ENCODE measurements around the gene HOOK2.

HOOK2 gene

GRCh38 chr19:12756150-12756883 is 19.0 kb downstream of the HOOK2 start:
- DNase-seq (ENCODE audit: extremely low read depth, insufficient read length): no peak
- TF ChIP-seq CTCF (IDR thresholded peaks at IDR 0.05; ENCODE audit: insufficient read depth, low read length, poor library complexity, severe bottlenecking): no peak
- no peaks in the 10 kb centered on the region; the same call in 1 of the 2 replicates for H3K27me3 ChIP-seq (replicated peaks; ENCODE audit: control insufficient read depth, insufficient read depth, low read length)
- H3K4me3 ChIP-seq (replicated peaks; ENCODE audit: low read depth, low read length): no peak overlapping the region
- H3K36me3 ChIP-seq (ENCODE audit: control insufficient read depth, insufficient read depth, low read length): no peaks in the 10 kb centered on the region

GRCh38 chr19:12754465-12755196 is 20.7 kb downstream of the HOOK2 start:
- no peaks in the 10 kb centered on the region for H3K36me3 ChIP-seq (ENCODE audit: control insufficient read depth, insufficient read depth, low read length)
- TF ChIP-seq CTCF (IDR thresholded peaks at IDR 0.05; ENCODE audit: insufficient read depth, low read length, poor library complexity, severe bottlenecking): no peak
- DNase-seq (ENCODE audit: extremely low read depth, insufficient read length): no peak
- no peaks in the 10 kb centered on the region; the same call in 1 of the 2 replicates for H3K27me3 ChIP-seq (replicated peaks; ENCODE audit: control insufficient read depth, insufficient read depth, low read length)
- no peak overlapping the region for H3K4me3 ChIP-seq (replicated peaks; ENCODE audit: low read depth, low read length)

GRCh38 chr19:12752056-12752781 is 23.1 kb downstream of the HOOK2 start:
- Histone ChIP-seq H3K4me3 (replicated peaks; ENCODE audit: low read depth, low read length) (no peak overlapping the region), H3K36me3 (ENCODE audit: control insufficient read depth, insufficient read depth, low read length) (peaks cover 7% of the 10 kb centered on the region), H3K27me3 (replicated peaks; ENCODE audit: control insufficient read depth, insufficient read depth, low read length) (no peaks in the 10 kb centered on the region; the same call in 1 of the 2 replicates)
- no peak for TF ChIP-seq CTCF (IDR thresholded peaks at IDR 0.05; ENCODE audit: insufficient read depth, low read length, poor library complexity, severe bottlenecking)
- no peak for DNase-seq (ENCODE audit: extremely low read depth, insufficient read length)

- TF ChIP-seq CTCF (IDR thresholded peaks at IDR 0.05; ENCODE audit: insufficient read depth, low read length, poor library complexity, severe bottlenecking): no peak
- Histone ChIP-seq H3K36me3 (ENCODE audit: control insufficient read depth, insufficient read depth, low read length) (peaks cover 10% of the 10 kb centered on the region), H3K27me3 (replicated peaks; ENCODE audit: control insufficient read depth, insufficient read depth, low read length) (no peaks in the 10 kb centered on the region; the same call in 1 of the 2 replicates), H3K4me3 (replicated peaks; ENCODE audit: low read depth, low read length) (no peak within 1 kb of the TSS)
- DNase-seq (ENCODE audit: extremely low read depth, insufficient read length): no peak
Observed at GRCh38 chr19:12751635-12752034, 23.7 kb downstream of the HOOK2 start, which contains the start of gene BEST2. TSS of gene BEST2 (plus strand) at chr19:12751791. CDS start at chr19:12752593, 802 bp downstream.

GRCh38 chr19:12750851-12751250 is 24.5 kb downstream of the HOOK2 start:
- no peak for TF ChIP-seq CTCF (IDR thresholded peaks at IDR 0.05; ENCODE audit: insufficient read depth, low read length, poor library complexity, severe bottlenecking)
- no peak overlapping the region for H3K4me3 ChIP-seq (replicated peaks; ENCODE audit: low read depth, low read length)
- no peak for DNase-seq (ENCODE audit: extremely low read depth, insufficient read length)
- H3K36me3 ChIP-seq (ENCODE audit: control insufficient read depth, insufficient read depth, low read length): peaks cover 15% of the 10 kb centered on the region
- H3K27me3 ChIP-seq (replicated peaks; ENCODE audit: control insufficient read depth, insufficient read depth, low read length): no peaks in the 10 kb centered on the region; the same call in 1 of the 2 replicates
